Dedifferentiated amniotic fluid mesenchymal stem cell (primary cell): ENCODE results near the gene GRIP1.
A peak's percentile ranks its signal among the peaks of the same experiment; 100 is the strongest.

ENCODE experiments used
- DNase-seq: peaks from one replicate; pipeline ENCODE4 v3.0.0-alpha.2; 2016; ENCODE audit errors: extremely low spot score

GRIP1 gene

GRCh38 chr12:66647034-66647691, 31.7 kb downstream of the GRIP1 start:
- peak; percentile 41 for DNase-seq

- DNase-seq, result no peak
These were observed 34.7 kb downstream of the GRIP1 start for GRCh38 chr12:66644151-66644550.

- no peak for DNase-seq
These were observed 38.0 kb downstream of the GRIP1 start for GRCh38 chr12:66640691-66641460.

GRCh38 chr12:66638666-66639065, 40.2 kb downstream of the GRIP1 start:
- DNase-seq, result no peak

- DNase-seq, result no peak
These were observed 41.1 kb downstream of the GRIP1 start for GRCh38 chr12:66637699-66638301.

GRCh38 chr12:66636771-66637170, 42.1 kb downstream of the GRIP1 start:
- DNase-seq, result no peak

GRCh38 chr12:66633676-66634075, 45.2 kb downstream of the GRIP1 start:
- no peak for DNase-seq

- DNase-seq, result no peak
These were observed 49.6 kb downstream of the GRIP1 start for GRCh38 chr12:66629138-66629870.

- DNase-seq, result no peak
These were observed 50.9 kb downstream of the GRIP1 start for GRCh38 chr12:66627988-66628317.

- no peak for DNase-seq
These were observed 51.4 kb downstream of the GRIP1 start for GRCh38 chr12:66627270-66627987.

GRCh38 chr12:66624806-66625205, 54.1 kb downstream of the GRIP1 start:
- DNase-seq, result no peak

- no peak for DNase-seq
These were observed 55.4 kb downstream of the GRIP1 start for GRCh38 chr12:66623455-66623854.

- no peak for DNase-seq
These were observed 58.2 kb downstream of the GRIP1 start for GRCh38 chr12:66620688-66621087.

- no peak for DNase-seq
These were observed 58.9 kb downstream of the GRIP1 start for GRCh38 chr12:66620026-66620425.

- no peak for DNase-seq
These were observed 60.9 kb downstream of the GRIP1 start for GRCh38 chr12:66617991-66618390.

- no peak for DNase-seq
These were observed 66.6 kb downstream of the GRIP1 start for GRCh38 chr12:66612090-66612775.

- DNase-seq, result no peak
These were observed 71.7 kb downstream of the GRIP1 start for GRCh38 chr12:66607147-66607546.

GRCh38 chr12:66605293-66605692, 73.6 kb downstream of the GRIP1 start:
- no peak for DNase-seq

- no peak for DNase-seq
These were observed 74.8 kb downstream of the GRIP1 start for GRCh38 chr12:66603981-66604479.

- no peak for DNase-seq
These were observed 75.4 kb downstream of the GRIP1 start for GRCh38 chr12:66603461-66603860.
